ELF-1 (cell line): ENCODE results near the gene PCSK5.
"Not testable (repeated sequence)": the region's sequence is repeated elsewhere in the genome, so short reads cannot be mapped to it uniquely, and the experiment has no call there.

Experiments
- DNase-seq: peaks from one replicate; pipeline ENCODE4 v3.0.0-alpha.2; 2016; ENCODE audit warnings: low read depth, low spot score

Gene PCSK5

GRCh38 chr9:75889977-75890471, 449 bp upstream of the PCSK5 start:
- DNase-seq: no peak

- DNase-seq: peak; percentile 74
These were observed 836 bp downstream of the PCSK5 start for GRCh38 chr9:75891277-75891741.

GRCh38 chr9:75891771-75892215, 1.3 kb downstream of the PCSK5 start:
- no peak for DNase-seq

- peak; percentile 50 for DNase-seq
These were observed 1.9 kb downstream of the PCSK5 start for GRCh38 chr9:75892216-75892911.

GRCh38 chr9:75893106-75893505, 2.6 kb downstream of the PCSK5 start:
- DNase-seq: no peak

GRCh38 chr9:75894566-75894965, 4.1 kb downstream of the PCSK5 start:
- DNase-seq: no peak

- no peak for DNase-seq
These were observed 4.6 kb downstream of the PCSK5 start for GRCh38 chr9:75895112-75895511.

- peak; percentile 35 for DNase-seq
These were observed 5.7 kb downstream of the PCSK5 start for GRCh38 chr9:75896193-75896592.

- DNase-seq: not testable (repeated sequence)
These were observed 10.5 kb downstream of the PCSK5 start for GRCh38 chr9:75900893-75901524.

GRCh38 chr9:75903785-75904360, 13.4 kb downstream of the PCSK5 start:
- DNase-seq: peak; percentile 14

- DNase-seq: no peak
These were observed 13.9 kb downstream of the PCSK5 start for GRCh38 chr9:75904364-75904763.

- DNase-seq: peak; percentile 15
These were observed 16.1 kb downstream of the PCSK5 start for GRCh38 chr9:75906531-75906930.

- no peak for DNase-seq
These were observed 16.9 kb downstream of the PCSK5 start for GRCh38 chr9:75907329-75907728.

GRCh38 chr9:75907923-75908322, 17.4 kb downstream of the PCSK5 start:
- DNase-seq: no peak

GRCh38 chr9:75909776-75910175, 19.3 kb downstream of the PCSK5 start:
- no peak for DNase-seq

GRCh38 chr9:75910731-75911130, 20.3 kb downstream of the PCSK5 start:
- no peak for DNase-seq

- no peak for DNase-seq
These were observed 20.9 kb downstream of the PCSK5 start for GRCh38 chr9:75911390-75911789.

GRCh38 chr9:75912951-75913350, 22.5 kb downstream of the PCSK5 start:
- DNase-seq: peak; percentile 9

GRCh38 chr9:75914002-75914401, 23.5 kb downstream of the PCSK5 start:
- DNase-seq: no peak

- DNase-seq: no peak
These were observed 24.5 kb downstream of the PCSK5 start for GRCh38 chr9:75914883-75915452.

GRCh38 chr9:75918154-75918553, 27.7 kb downstream of the PCSK5 start:
- DNase-seq: no peak

- no peak for DNase-seq
These were observed 28.4 kb downstream of the PCSK5 start for GRCh38 chr9:75918909-75919308.
